ENCODE measurements around the gene NDUFAF2. TPM values are rescaled to one million over a fixed set of nuclear protein-coding genes. Genes with fewer than 3 reads are reported as not detected.

The NDUFAF2 gene
- total RNA-seq, 4 donors from 2014 or later, result 24.0 to 40.1 (median 25.8) TPM

GRCh38 chr5:61069150-61069549, 124.1 kb downstream of the NDUFAF2 start:
- TF ChIP-seq CTCF (IDR thresholded peaks at IDR 0.05; ENCODE audit: low read depth), result no peak

GRCh38 chr5:61071526-61071925, 126.5 kb downstream of the NDUFAF2 start:
- TF ChIP-seq CTCF (IDR thresholded peaks at IDR 0.05; ENCODE audit: low read depth), result no peak

GRCh38 chr5:61076626-61077025, 131.6 kb downstream of the NDUFAF2 start:
- no peak for TF ChIP-seq CTCF (IDR thresholded peaks at IDR 0.05; ENCODE audit: low read depth)

GRCh38 chr5:61081741-61082140, 136.7 kb downstream of the NDUFAF2 start:
- TF ChIP-seq CTCF (IDR thresholded peaks at IDR 0.05; ENCODE audit: low read depth), result no peak

- TF ChIP-seq CTCF (IDR thresholded peaks at IDR 0.05; ENCODE audit: low read depth), result no peak
Observed at GRCh38 chr5:61082516-61083280, 137.7 kb downstream of the NDUFAF2 start.

GRCh38 chr5:61084658-61085057, 139.7 kb downstream of the NDUFAF2 start:
- TF ChIP-seq CTCF (IDR thresholded peaks at IDR 0.05; ENCODE audit: low read depth), result no peak

GRCh38 chr5:61085885-61086284, 140.9 kb downstream of the NDUFAF2 start:
- no peak for TF ChIP-seq CTCF (IDR thresholded peaks at IDR 0.05; ENCODE audit: low read depth)
